Tibial artery (tissue), 4 donors: Measurements from ENCODE around the gene ZRANB2.
A peak's percentile ranks its signal among the peaks of the same experiment; 100 is the strongest.

Experiments used
- DNase-seq, 2 donors: peaks; one replicate each; pipeline ENCODE4 v3.0.0-alpha.2; 2019
- H3K27ac ChIP-seq, 2 donors: fragments of 200-600 bp; sonication (generic) in 1 of 2; 1 replicate in 1 of 2; 2 replicates in 1 of 2; pipeline ENCODE4 v1.5.1; 2018 to 2019; ENCODE audit warnings: mild to moderate bottlenecking in 1 of 2
- H3K27me3 ChIP-seq, 2 donors: fragments of 200-600 bp; sonication (generic) in 1 of 2; one replicate each; pipeline versions ENCODE4 v1.5.1 to v1.6.0; 2016 to 2019
- H3K36me3 ChIP-seq, 3 donors: fragments of 200-600 bp; sonication (generic) in 2 of 3; one replicate each; pipeline ENCODE4 v1.5.1; 2016 to 2019; ENCODE audit warnings: mild to moderate bottlenecking in 2 of 3
- H3K4me1 ChIP-seq, 4 donors: fragments of 200-600 bp; sonication (generic) in 2 of 4; 1 replicate in 3 of 4; 2 replicates in 1 of 4; pipeline ENCODE4 v1.5.1; 2016 to 2019
- H3K4me3 ChIP-seq, 2 donors: fragments of 200-600 bp; sonication (generic) in 1 of 2; 1 replicate in 1 of 2; 2 replicates in 1 of 2; pipeline ENCODE4 v1.5.1; 2018 to 2019; ENCODE audit warnings: mild to moderate bottlenecking in 2 of 2
- H3K9me3 ChIP-seq, 3 donors: fragments of 200-600 bp; sonication (generic) in 1 of 3; one replicate each; pipeline ENCODE4 v1.5.1; 2016 to 2019
- CTCF ChIP-seq, 2 experiments: fragments of 200-600 bp in 1 of 2; fragments of 450-650 bp in 1 of 2; IDR thresholded peaks; one replicate each; pipeline ENCODE4 v1.5.1; 2017 to 2019; ENCODE audit warnings: antibody characterized with exemption in 2 of 2, mild to moderate bottlenecking in 1 of 2, moderate library complexity in 1 of 2
- intact Hi-C: fragments of 100-400 bp; cut with DNase I; formaldehyde crosslinking; loops from one replicate; pipeline ENCODE4 v1.15.0; 2023; ENCODE audit warnings: low total_unique reads

Gene ZRANB2

GRCh38 chr1:71104417-71104816 is 23.6 kb upstream of the ZRANB2 start:
- Histone ChIP-seq H3K4me1 (no peaks in the 10 kb centered on the region), H3K9me3 (no peaks in the 10 kb centered on the region), H3K27me3 (no peaks in the 10 kb centered on the region), H3K36me3 (no peaks in the 10 kb centered on the region), H3K4me3 (no peak overlapping the region), H3K27ac (no peak overlapping the region)
- intact Hi-C loops, result no loop called here
- no peak for TF ChIP-seq CTCF (IDR thresholded peaks at IDR 0.05)
- no peak for DNase-seq

- Histone ChIP-seq H3K4me3 (no peak overlapping the region), H3K9me3 (no peaks in the 10 kb centered on the region), H3K36me3 (no peaks in the 10 kb centered on the region), H3K27ac (no peak overlapping the region), H3K27me3 (no peaks in the 10 kb centered on the region), H3K4me1 (no peaks in the 10 kb centered on the region)
- intact Hi-C loops, result no loop called here
- no peak for DNase-seq
- no peak for TF ChIP-seq CTCF (IDR thresholded peaks at IDR 0.05)
Measured at GRCh38 chr1:71101839-71102376, 21.1 kb upstream of the ZRANB2 start.

- H3K9me3 ChIP-seq, result no peaks in the 10 kb centered on the region
- intact Hi-C loops, result no loop called here
Measured at GRCh38 chr1:71097428-71097827, 16.6 kb upstream of the ZRANB2 start.

GRCh38 chr1:71094913-71095312 is 14.1 kb upstream of the ZRANB2 start:
- Histone ChIP-seq H3K4me3 (no peak overlapping the region), H3K36me3 (no peaks in the 10 kb centered on the region), H3K27ac (no peak overlapping the region), H3K4me1 (peaks cover 0 to 3% (median 0%) of the 10 kb centered on the region in 4 donors), H3K27me3 (no peaks in the 10 kb centered on the region), H3K9me3 (no peaks in the 10 kb centered on the region)
- intact Hi-C loops, result no loop called here
- TF ChIP-seq CTCF (IDR thresholded peaks at IDR 0.05), result no peak
- no peak for DNase-seq

More at GRCh38 chr1:71097428-71097827, 16.6 kb upstream of the ZRANB2 start:
- no peaks in the 10 kb centered on the region for H3K27me3 ChIP-seq
- TF ChIP-seq CTCF (IDR thresholded peaks at IDR 0.05), result no peak
- no peaks in the 10 kb centered on the region for H3K4me1 ChIP-seq
- H3K4me3 ChIP-seq, result no peak overlapping the region
- no peaks in the 10 kb centered on the region for H3K36me3 ChIP-seq
- no peak overlapping the region for H3K27ac ChIP-seq
- no peak for DNase-seq

GRCh38 chr1:71093938-71094337 is 13.1 kb upstream of the ZRANB2 start:
- H3K27ac ChIP-seq, result no peak overlapping the region
- peak in 1 of 2 experiments; percentile 33 for TF ChIP-seq CTCF (IDR thresholded peaks at IDR 0.05)
- no peak overlapping the region for H3K4me3 ChIP-seq
- no peaks in the 10 kb centered on the region for H3K27me3 ChIP-seq
- DNase-seq, result no peak
- H3K9me3 ChIP-seq, result no peaks in the 10 kb centered on the region
- peaks cover 0 to 3% (median 0%) of the 10 kb centered on the region in 4 donors for H3K4me1 ChIP-seq
- H3K36me3 ChIP-seq, result no peaks in the 10 kb centered on the region
- intact Hi-C loops, result no loop called here
